Measurements from ENCODE around the gene ATG9B.

- TF ChIP-seq, protein P1, sequence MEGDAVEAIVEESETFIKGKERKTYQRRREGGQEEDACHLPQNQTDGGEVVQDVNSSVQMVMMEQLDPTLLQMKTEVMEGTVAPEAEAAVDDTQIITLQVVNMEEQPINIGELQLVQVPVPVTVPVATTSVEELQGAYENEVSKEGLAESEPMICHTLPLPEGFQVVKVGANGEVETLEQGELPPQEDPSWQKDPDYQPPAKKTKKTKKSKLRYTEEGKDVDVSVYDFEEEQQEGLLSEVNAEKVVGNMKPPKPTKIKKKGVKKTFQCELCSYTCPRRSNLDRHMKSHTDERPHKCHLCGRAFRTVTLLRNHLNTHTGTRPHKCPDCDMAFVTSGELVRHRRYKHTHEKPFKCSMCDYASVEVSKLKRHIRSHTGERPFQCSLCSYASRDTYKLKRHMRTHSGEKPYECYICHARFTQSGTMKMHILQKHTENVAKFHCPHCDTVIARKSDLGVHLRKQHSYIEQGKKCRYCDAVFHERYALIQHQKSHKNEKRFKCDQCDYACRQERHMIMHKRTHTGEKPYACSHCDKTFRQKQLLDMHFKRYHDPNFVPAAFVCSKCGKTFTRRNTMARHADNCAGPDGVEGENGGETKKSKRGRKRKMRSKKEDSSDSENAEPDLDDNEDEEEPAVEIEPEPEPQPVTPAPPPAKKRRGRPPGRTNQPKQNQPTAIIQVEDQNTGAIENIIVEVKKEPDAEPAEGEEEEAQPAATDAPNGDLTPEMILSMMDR (conservative IDR thresholded peaks at IDR 0.05): no peak
- no peak for TF ChIP-seq EZH2 (IDR thresholded peaks at IDR 0.05; ENCODE audit: low read depth)
These were observed 30.8 kb downstream of the ATG9B start for GRCh38 chr7:150993511-150993910.
